ENCODE results near the gene CHI3L2. TPM values are rescaled to one million over a fixed set of nuclear protein-coding genes. Genes with fewer than 3 reads are reported as not detected.

Gene CHI3L2
- total RNA-seq, 1 donor from 2014 or later = not detected

DNA sequence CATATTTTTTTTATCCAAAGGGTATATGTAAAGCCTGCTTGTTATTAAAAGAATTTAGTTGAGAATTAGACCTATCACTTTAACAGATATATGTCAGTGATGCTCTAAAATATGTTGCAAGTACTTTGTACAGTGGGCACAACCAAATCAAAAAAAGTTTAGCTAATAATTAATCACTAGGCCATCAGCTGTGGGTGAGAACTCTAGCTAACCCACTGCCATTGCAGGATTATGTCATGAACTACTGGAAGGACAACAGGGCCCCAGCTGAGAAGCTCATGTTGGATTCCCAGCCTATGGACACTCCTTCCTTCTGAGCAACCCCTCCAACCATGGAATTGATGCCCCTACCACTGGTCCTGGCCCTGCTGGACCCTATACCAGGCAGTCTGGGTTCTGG is 56.3 kb downstream of the CHI3L2 start:
- Histone ChIP-seq H3K4me1 (ENCODE audit: insufficient read depth, low read length) (no peaks in the 10 kb centered on the region), H3K9me3 (ENCODE audit: insufficient read depth, low read depth, low read length) (no peaks in the 10 kb centered on the region), H3K9ac (ENCODE audit: low read length) (no peak overlapping the region), H3K79me2 (ENCODE audit: insufficient read depth, low read length) (no peaks in the 10 kb centered on the region), H4K20me1 (ENCODE audit: insufficient read depth, low read length) (no peaks in the 10 kb centered on the region), H3K36me3 (ENCODE audit: insufficient read depth, low read length) (no peaks in the 10 kb centered on the region), H3K27ac (ENCODE audit: low read depth, low read length) (no peak overlapping the region), H3K4me3 (ENCODE audit: insufficient read depth, low read depth, low read length) (no peak overlapping the region), H2AFZ (ENCODE audit: low read depth, low read length) (no peak overlapping the region), H3K4me2 (ENCODE audit: low read length) (no peak overlapping the region), H3K27me3 (ENCODE audit: insufficient read depth, low read length) (peaks cover 5% of the 10 kb centered on the region)
- no peak overlapping the region for H3K27ac Mint-ChIP-seq (ENCODE audit: unreplicated experiment)
- no peaks in the 10 kb centered on the region for H3K36me3 Mint-ChIP-seq (ENCODE audit: low read depth, unreplicated experiment)
- no peak overlapping the region for H3K4me3 Mint-ChIP-seq (ENCODE audit: unreplicated experiment)
- peaks cover 17% of the 10 kb centered on the region for H3K4me1 Mint-ChIP-seq (ENCODE audit: low read depth, unreplicated experiment)
- DNase-seq (ENCODE audit: low read depth) (no peak), FAIRE-seq (no peak)
- H3K27me3 Mint-ChIP-seq (ENCODE audit: low read depth, unreplicated experiment) = no peaks in the 10 kb centered on the region
- no peaks in the 10 kb centered on the region for H3K9me3 Mint-ChIP-seq (ENCODE audit: unreplicated experiment)
- TF ChIP-seq EZH2 (IDR thresholded peaks at IDR 0.05; ENCODE audit: insufficient read depth, low read length) = no peak
- TF ChIP-seq, protein P1, sequence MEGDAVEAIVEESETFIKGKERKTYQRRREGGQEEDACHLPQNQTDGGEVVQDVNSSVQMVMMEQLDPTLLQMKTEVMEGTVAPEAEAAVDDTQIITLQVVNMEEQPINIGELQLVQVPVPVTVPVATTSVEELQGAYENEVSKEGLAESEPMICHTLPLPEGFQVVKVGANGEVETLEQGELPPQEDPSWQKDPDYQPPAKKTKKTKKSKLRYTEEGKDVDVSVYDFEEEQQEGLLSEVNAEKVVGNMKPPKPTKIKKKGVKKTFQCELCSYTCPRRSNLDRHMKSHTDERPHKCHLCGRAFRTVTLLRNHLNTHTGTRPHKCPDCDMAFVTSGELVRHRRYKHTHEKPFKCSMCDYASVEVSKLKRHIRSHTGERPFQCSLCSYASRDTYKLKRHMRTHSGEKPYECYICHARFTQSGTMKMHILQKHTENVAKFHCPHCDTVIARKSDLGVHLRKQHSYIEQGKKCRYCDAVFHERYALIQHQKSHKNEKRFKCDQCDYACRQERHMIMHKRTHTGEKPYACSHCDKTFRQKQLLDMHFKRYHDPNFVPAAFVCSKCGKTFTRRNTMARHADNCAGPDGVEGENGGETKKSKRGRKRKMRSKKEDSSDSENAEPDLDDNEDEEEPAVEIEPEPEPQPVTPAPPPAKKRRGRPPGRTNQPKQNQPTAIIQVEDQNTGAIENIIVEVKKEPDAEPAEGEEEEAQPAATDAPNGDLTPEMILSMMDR (IDR thresholded peaks at IDR 0.05; ENCODE audit: insufficient read depth, low read depth, low read length) = no peak

DNA sequence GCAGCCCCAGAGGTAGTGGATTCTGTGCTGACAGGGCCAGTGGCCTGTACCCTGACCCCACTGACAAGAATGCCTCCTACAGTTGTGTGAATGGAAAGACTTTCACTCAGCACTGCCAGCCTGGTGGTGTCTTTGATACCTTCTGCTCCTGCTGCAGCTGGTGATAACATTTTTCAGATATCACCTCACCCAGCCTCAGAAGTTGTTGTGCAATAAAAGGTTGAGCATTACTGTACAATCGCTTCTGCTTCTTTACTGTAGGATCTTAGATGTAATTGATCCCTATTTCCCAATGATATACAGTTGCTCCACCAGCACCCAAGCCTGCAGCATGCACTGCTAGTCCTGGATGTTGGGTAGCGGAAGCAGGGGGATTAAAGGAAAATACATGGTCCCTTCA is 58.4 kb downstream of the CHI3L2 start:
- Histone ChIP-seq H4K20me1 (ENCODE audit: insufficient read depth, low read length) (no peaks in the 10 kb centered on the region), H3K4me1 (ENCODE audit: insufficient read depth, low read length) (no peaks in the 10 kb centered on the region), H3K9me3 (ENCODE audit: insufficient read depth, low read depth, low read length) (no peaks in the 10 kb centered on the region), H3K4me3 (ENCODE audit: insufficient read depth, low read depth, low read length) (no peak overlapping the region), H3K9ac (ENCODE audit: low read length) (no peak overlapping the region), H3K79me2 (ENCODE audit: insufficient read depth, low read length) (no peaks in the 10 kb centered on the region), H3K27me3 (ENCODE audit: insufficient read depth, low read length) (peaks cover 5% of the 10 kb centered on the region), H3K36me3 (ENCODE audit: insufficient read depth, low read length) (no peaks in the 10 kb centered on the region), H2AFZ (ENCODE audit: low read depth, low read length) (no peak overlapping the region), H3K27ac (ENCODE audit: low read depth, low read length) (no peak overlapping the region), H3K4me2 (ENCODE audit: low read length) (no peak overlapping the region)
- Mint-ChIP-seq H3K27me3 (ENCODE audit: low read depth, unreplicated experiment) (no peaks in the 10 kb centered on the region), H3K9me3 (ENCODE audit: unreplicated experiment) (peaks cover 2% of the 10 kb centered on the region), H3K27ac (ENCODE audit: unreplicated experiment) (no peak overlapping the region), H3K36me3 (ENCODE audit: low read depth, unreplicated experiment) (no peaks in the 10 kb centered on the region), H3K4me3 (ENCODE audit: unreplicated experiment) (no peak overlapping the region), H3K4me1 (ENCODE audit: low read depth, unreplicated experiment) (peaks cover 7% of the 10 kb centered on the region)
- TF ChIP-seq, protein P1 (IDR thresholded peaks at IDR 0.05; ENCODE audit: insufficient read depth, low read depth, low read length) = no peak
- no peak for TF ChIP-seq EZH2 (IDR thresholded peaks at IDR 0.05; ENCODE audit: insufficient read depth, low read length)
- FAIRE-seq = no peak
- DNase-seq (ENCODE audit: low read depth) = no peak

DNA sequence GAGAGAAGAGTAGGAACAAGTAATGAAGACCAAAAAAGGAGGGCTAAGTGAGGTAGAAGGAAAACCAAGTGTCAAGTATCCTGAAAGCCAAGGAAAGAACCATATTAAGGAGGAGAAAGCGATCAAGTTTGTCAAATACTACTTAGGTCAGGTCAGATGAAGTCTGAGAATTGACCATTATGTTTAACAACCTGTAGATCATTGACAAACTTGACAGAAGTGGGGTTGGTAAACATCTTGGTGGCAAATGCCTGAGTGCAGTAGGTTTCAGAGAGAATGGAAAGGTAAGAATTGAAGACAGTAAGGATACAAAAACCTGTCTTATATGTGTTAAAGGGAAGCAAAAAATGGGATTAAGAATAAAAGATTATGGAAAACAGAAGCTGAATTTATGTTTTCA is 59.4 kb downstream of the CHI3L2 start:
- H3K4me1 ChIP-seq (ENCODE audit: insufficient read depth, low read length) = no peaks in the 10 kb centered on the region
- no peak overlapping the region for H3K27ac ChIP-seq (ENCODE audit: low read depth, low read length)
- no peak for DNase-seq (ENCODE audit: low read depth)
- peaks cover 3% of the 10 kb centered on the region for H3K9me3 Mint-ChIP-seq (ENCODE audit: unreplicated experiment)
- no peaks in the 10 kb centered on the region for H3K9me3 ChIP-seq (ENCODE audit: insufficient read depth, low read depth, low read length)
- H3K27ac Mint-ChIP-seq (ENCODE audit: unreplicated experiment) = no peak overlapping the region
- peaks cover 5% of the 10 kb centered on the region for H3K27me3 ChIP-seq (ENCODE audit: insufficient read depth, low read length)
- no peak overlapping the region for H3K9ac ChIP-seq (ENCODE audit: low read length)
- no peaks in the 10 kb centered on the region for H3K36me3 Mint-ChIP-seq (ENCODE audit: low read depth, unreplicated experiment)
- H3K4me3 ChIP-seq (ENCODE audit: insufficient read depth, low read depth, low read length) = no peak overlapping the region
- no peak overlapping the region for H3K4me3 Mint-ChIP-seq (ENCODE audit: unreplicated experiment)
- H4K20me1 ChIP-seq (ENCODE audit: insufficient read depth, low read length) = no peaks in the 10 kb centered on the region
- no peaks in the 10 kb centered on the region for H3K4me1 Mint-ChIP-seq (ENCODE audit: low read depth, unreplicated experiment)
- no peaks in the 10 kb centered on the region for H3K79me2 ChIP-seq (ENCODE audit: insufficient read depth, low read length)
- no peak overlapping the region for H3K4me2 ChIP-seq (ENCODE audit: low read length)
- TF ChIP-seq, protein P1 (IDR thresholded peaks at IDR 0.05; ENCODE audit: insufficient read depth, low read depth, low read length) = no peak
- no peak for TF ChIP-seq EZH2 (IDR thresholded peaks at IDR 0.05; ENCODE audit: insufficient read depth, low read length)
- no peak overlapping the region for H2AFZ ChIP-seq (ENCODE audit: low read depth, low read length)
- H3K36me3 ChIP-seq (ENCODE audit: insufficient read depth, low read length) = no peaks in the 10 kb centered on the region
- no peaks in the 10 kb centered on the region for H3K27me3 Mint-ChIP-seq (ENCODE audit: low read depth, unreplicated experiment)
- no peak for FAIRE-seq

All from astrocyte (in vitro differentiated cells and primary cell).